Astrocyte of the hippocampus (primary cell): ENCODE data around the gene CPT1A.

Source experiments
- DNase-seq: peaks from one replicate; pipeline ENCODE4 v3.0.0; 2011; ENCODE audit warnings: low read depth, low spot score

The CPT1A gene

DNA sequence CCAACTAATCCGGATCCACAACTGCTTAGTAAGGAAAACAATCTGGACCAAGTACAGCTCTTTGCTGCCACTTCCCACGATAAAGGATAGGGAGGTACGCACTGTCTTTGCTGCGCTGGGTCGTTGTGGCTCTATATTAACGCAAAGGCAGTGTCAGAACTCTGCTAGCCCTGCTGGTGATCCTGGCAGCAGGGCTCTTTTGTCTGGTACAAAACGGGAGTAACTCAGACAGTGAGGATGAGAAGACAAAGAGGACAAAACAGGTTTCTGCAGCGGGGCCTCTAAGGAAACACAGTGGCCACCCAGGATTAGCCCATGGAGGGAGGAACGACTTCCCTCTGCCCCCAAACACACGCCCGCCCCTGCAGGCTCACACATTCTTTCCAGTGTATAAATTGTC is 131.3 kb downstream of the CPT1A start:
- no peak for DNase-seq

DNA sequence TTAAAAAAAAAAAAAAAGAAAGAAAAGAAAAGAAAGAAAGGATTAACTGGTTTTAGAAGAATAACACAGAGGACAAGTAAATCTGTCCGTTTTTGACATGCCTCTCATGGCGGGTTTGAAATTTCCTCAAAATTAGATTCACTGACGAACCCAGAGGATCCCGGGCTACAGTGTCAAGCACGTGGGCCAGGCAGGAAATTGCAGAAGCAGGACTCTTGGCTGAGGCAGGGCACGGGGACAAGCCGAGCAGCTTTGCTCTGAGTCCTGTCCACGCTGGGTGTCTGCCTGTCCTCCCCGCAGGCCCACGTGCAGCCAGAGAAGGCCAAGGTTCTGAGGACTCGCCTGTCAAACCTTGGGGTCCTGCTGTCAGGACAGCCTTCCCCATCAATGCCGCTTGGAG is 132.7 kb downstream of the CPT1A start:
- no peak for DNase-seq

DNA sequence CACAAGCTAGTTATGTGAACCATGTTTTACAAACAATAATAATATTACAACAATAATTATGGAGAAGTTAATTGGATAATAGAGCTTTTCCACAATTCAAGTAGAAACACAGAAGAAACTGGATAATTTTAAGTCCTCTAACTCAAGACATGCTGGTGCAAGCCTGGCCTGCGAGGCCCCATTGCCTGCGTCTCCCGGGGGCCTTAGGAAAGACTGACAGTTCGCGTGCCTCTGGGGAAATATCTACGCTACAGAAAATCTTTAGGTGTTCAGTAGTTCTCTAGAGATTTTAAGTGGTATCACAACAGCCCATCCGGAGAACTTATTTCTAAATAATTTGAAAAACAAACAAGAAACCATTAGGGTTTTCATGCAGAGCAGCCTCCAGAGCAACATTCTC is 134.2 kb downstream of the CPT1A start:
- DNase-seq: no peak

DNA sequence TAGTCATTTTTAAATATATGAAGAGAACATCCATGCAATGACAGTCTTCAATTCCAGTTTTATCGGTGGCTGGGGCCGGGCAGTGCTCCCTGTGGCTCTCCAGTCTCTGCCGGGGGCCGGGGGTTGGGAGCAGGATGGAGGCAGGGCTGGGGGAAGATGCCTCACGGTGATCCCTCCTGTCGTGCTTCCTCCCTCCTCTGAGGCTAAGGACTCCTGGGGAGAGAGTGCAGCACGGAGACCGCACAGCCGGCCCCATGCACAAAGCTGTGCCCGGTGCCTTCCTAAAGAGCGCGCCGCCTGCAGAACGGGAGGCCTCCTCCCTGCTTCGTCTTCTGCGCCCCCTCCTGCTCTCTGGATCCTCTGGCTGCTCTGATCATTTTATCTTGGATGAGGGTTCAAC is 136.8 kb downstream of the CPT1A start:
- DNase-seq: no peak
